Caco-2 (cell line): ENCODE results near the gene ACER2. TPM values are rescaled to one million over a fixed set of nuclear protein-coding genes. Genes with fewer than 3 reads are reported as not detected.

Experiments used
- BruUV-seq: library from RNA; stranded (reverse); fragments of 400-500 nt; replicated peaks from 2 replicates; lab custom pipeline; 2021; lab: Mats Ljungman, UMichigan
- CTCF ChIA-PET: fragments of 300-600 bp; sonication (Branson Sonifier 250); formaldehyde crosslinking; loops from one replicate; lab custom pipeline; 2022; ENCODE audit warnings: antibody characterized with exemption; lab: Charles Lee
- POLR2A ChIA-PET: fragments of 300-600 bp; sonication (Branson Sonifier 250); formaldehyde crosslinking; loops from one replicate; lab custom pipeline; 2022; ENCODE audit warnings: antibody characterized with exemption; lab: Charles Lee
- DNase-seq, 2 experiments: peaks; one replicate each; pipeline versions ENCODE4 v3.0.0 to v3.0.0-alpha.2; 2020 to 2022
- H3K27me3 ChIP-seq: replicated peaks from 2 replicates; pipeline ENCODE4 v1.6.0; 2011; ENCODE audit warnings: low read length; ENCODE audit not compliant: control insufficient read depth, insufficient read depth
- H3K36me3 ChIP-seq: 2 replicates; pipeline ENCODE4 v1.5.1; 2011; ENCODE audit warnings: low read length; ENCODE audit not compliant: control insufficient read depth, insufficient read depth
- H3K4me1 ChIP-seq: fragments of 250-450 bp; sonication (Bioruptor Pico); 2 replicates; pipeline ENCODE4 v1.5.1; 2020; ENCODE audit warnings: mild to moderate bottlenecking
- H3K4me3 ChIP-seq: 2 replicates; pipeline ENCODE4 v1.5.1; 2011; ENCODE audit warnings: low read depth, mild to moderate bottlenecking, control low read depth, low read length
- H3K9me3 ChIP-seq: fragments of 250-450 bp; sonication (Bioruptor Pico); 2 replicates; pipeline ENCODE4 v1.5.1; 2020; ENCODE audit warnings: mild to moderate bottlenecking, moderate library complexity
- H3K27ac Mint-ChIP-seq: one replicate; pipeline ENCODE4 v1.8.0; 2022; ENCODE audit warnings: mixed read lengths; ENCODE audit not compliant: unreplicated experiment
- H3K27me3 Mint-ChIP-seq: one replicate; pipeline ENCODE4 v1.8.0; 2022; ENCODE audit warnings: mixed read lengths; ENCODE audit not compliant: insufficient read depth, unreplicated experiment
- H3K36me3 Mint-ChIP-seq: one replicate; pipeline ENCODE4 v1.8.0; 2022; ENCODE audit warnings: mild to moderate bottlenecking, mixed read lengths; ENCODE audit not compliant: insufficient read depth, unreplicated experiment
- H3K4me1 Mint-ChIP-seq: one replicate; pipeline ENCODE4 v1.8.0; 2022; ENCODE audit warnings: low read depth, mixed read lengths; ENCODE audit not compliant: unreplicated experiment
- H3K4me3 Mint-ChIP-seq: one replicate; pipeline ENCODE4 v1.8.0; 2022; ENCODE audit warnings: mild to moderate bottlenecking, moderate library complexity, mixed read lengths; ENCODE audit not compliant: unreplicated experiment
- H3K9me3 Mint-ChIP-seq: one replicate; pipeline ENCODE4 v1.8.0; 2022; ENCODE audit warnings: mixed read lengths; ENCODE audit not compliant: unreplicated experiment
- CTCF ChIP-seq, 2 experiments: fragments of 200-600 bp in 1 of 2; IDR thresholded peaks; 1 replicate in 1 of 2; 2 replicates in 1 of 2; pipeline versions ENCODE4 v1.5.1 to v1.8.0; 2011 to 2022; ENCODE audit warnings: antibody characterized with exemption in 1 of 2, control low read depth in 1 of 2, inconsistent platforms in 1 of 2, low read depth in 1 of 2, low read length in 1 of 2, mild to moderate bottlenecking in 1 of 2, moderate library complexity in 1 of 2; ENCODE audit not compliant: insufficient read depth in 1 of 2, severe bottlenecking in 1 of 2, unreplicated experiment in 1 of 2
- intact Hi-C: fragments of 100-400 bp; cut with micrococcal nuclease; formaldehyde crosslinking; loops from one replicate; pipeline ENCODE4 v1.10.0; 2022; ENCODE audit not compliant: unreplicated experiment
- total RNA-seq: library from RNA; stranded (reverse); gene quantifications from 2 replicates; pipeline ENCODE4 v1.2.3, GENCODE V29; 2022

The ACER2 gene
- total RNA-seq, 1 experiment from 2014 or later = 2.4 TPM

- H3K4me1 ChIP-seq = no peaks in the 10 kb centered on the region
- no peaks in the 10 kb centered on the region for H3K27me3 ChIP-seq
- intact Hi-C loops = no loop called here
- CTCF ChIA-PET = no interaction called here
- POLR2A ChIA-PET = no interaction called here
- H3K4me3 ChIP-seq = no peak overlapping the region
- no TSS peak for BruUV-seq
- H3K36me3 ChIP-seq = no peaks in the 10 kb centered on the region
- H3K36me3 Mint-ChIP-seq = no peaks in the 10 kb centered on the region
- H3K4me3 Mint-ChIP-seq = no peak overlapping the region
- no peak for DNase-seq
- H3K27me3 Mint-ChIP-seq = no peaks in the 10 kb centered on the region
- H3K27ac Mint-ChIP-seq = no peak overlapping the region
- no peaks in the 10 kb centered on the region for H3K9me3 Mint-ChIP-seq
- no peaks in the 10 kb centered on the region for H3K9me3 ChIP-seq
- no peak for TF ChIP-seq CTCF (IDR thresholded peaks at IDR 0.05; ENCODE audit: insufficient read depth in 1 of 2, low read depth in 1 of 2, low read length in 1 of 2, severe bottlenecking in 1 of 2, unreplicated experiment in 1 of 2)
- H3K4me1 Mint-ChIP-seq = no peaks in the 10 kb centered on the region
These were observed 33.4 kb downstream of the ACER2 start for GRCh38 chr9:19442240-19442639.

GRCh38 chr9:19445452-19445851 lies 36.6 kb downstream of the ACER2 start:
- H3K9me3 ChIP-seq = no peaks in the 10 kb centered on the region
- H3K4me3 ChIP-seq = no peak overlapping the region
- POLR2A ChIA-PET = no interaction called here
- no peaks in the 10 kb centered on the region for H3K27me3 ChIP-seq
- Mint-ChIP-seq H3K4me3 (no peak overlapping the region), H3K27ac (no peak overlapping the region), H3K36me3 (no peaks in the 10 kb centered on the region), H3K27me3 (no peaks in the 10 kb centered on the region), H3K9me3 (no peaks in the 10 kb centered on the region), H3K4me1 (no peaks in the 10 kb centered on the region)
- intact Hi-C loops = no loop called here
- no TSS peak for BruUV-seq
- H3K36me3 ChIP-seq = no peaks in the 10 kb centered on the region
- DNase-seq = no peak
- TF ChIP-seq CTCF (IDR thresholded peaks at IDR 0.05; ENCODE audit: insufficient read depth in 1 of 2, low read depth in 1 of 2, low read length in 1 of 2, severe bottlenecking in 1 of 2, unreplicated experiment in 1 of 2) = no peak
- H3K4me1 ChIP-seq = no peaks in the 10 kb centered on the region
- CTCF ChIA-PET = no interaction called here

- no peaks in the 10 kb centered on the region for H3K36me3 Mint-ChIP-seq
- no TSS peak for BruUV-seq
- no peak for DNase-seq
- H3K4me3 ChIP-seq = no peak overlapping the region
- no peaks in the 10 kb centered on the region for H3K4me1 ChIP-seq
- CTCF ChIA-PET = no interaction called here
- TF ChIP-seq CTCF (IDR thresholded peaks at IDR 0.05; ENCODE audit: insufficient read depth in 1 of 2, low read depth in 1 of 2, low read length in 1 of 2, severe bottlenecking in 1 of 2, unreplicated experiment in 1 of 2) = no peak
- no peaks in the 10 kb centered on the region for H3K27me3 Mint-ChIP-seq
- H3K27ac Mint-ChIP-seq = no peak overlapping the region
- no peak overlapping the region for H3K4me3 Mint-ChIP-seq
- no peaks in the 10 kb centered on the region for H3K9me3 ChIP-seq
- intact Hi-C loops = no loop called here
- no peaks in the 10 kb centered on the region for H3K36me3 ChIP-seq
- H3K9me3 Mint-ChIP-seq = no peaks in the 10 kb centered on the region
- H3K27me3 ChIP-seq = no peaks in the 10 kb centered on the region
- POLR2A ChIA-PET = no interaction called here
- H3K4me1 Mint-ChIP-seq = no peaks in the 10 kb centered on the region
These were observed 37.6 kb downstream of the ACER2 start for GRCh38 chr9:19446361-19446861.
